Prostate gland (tissue), 2 donors: ENCODE data around the gene DNAI2.

ENCODE experiments used
- POLR2A ChIP-seq: fragments of 450-650 bp; IDR thresholded peaks from one replicate; pipeline ENCODE4 v1.6.1; 2016; ENCODE audit warnings: antibody characterized with exemption, mild to moderate bottlenecking
- POLR2AphosphoS5 ChIP-seq: sonication (generic); formaldehyde crosslinking; IDR thresholded peaks from one replicate; pipeline ENCODE4 v1.6.1; 2017; ENCODE audit warnings: antibody characterized with exemption
- TF ChIP-seq, protein P1 (sequence below), 4 experiments: fragments of 200-600 bp in 2 of 4; fragments of 450-650 bp in 2 of 4; sonication (generic) in 2 of 4; IDR thresholded peaks; 1 replicate in 3 of 4; 2 replicates in 1 of 4; pipeline ENCODE4 v1.5.1; 2016 to 2019; ENCODE audit warnings: antibody characterized with exemption in 4 of 4, mild to moderate bottlenecking in 2 of 4, moderate library complexity in 2 of 4

DNA sequence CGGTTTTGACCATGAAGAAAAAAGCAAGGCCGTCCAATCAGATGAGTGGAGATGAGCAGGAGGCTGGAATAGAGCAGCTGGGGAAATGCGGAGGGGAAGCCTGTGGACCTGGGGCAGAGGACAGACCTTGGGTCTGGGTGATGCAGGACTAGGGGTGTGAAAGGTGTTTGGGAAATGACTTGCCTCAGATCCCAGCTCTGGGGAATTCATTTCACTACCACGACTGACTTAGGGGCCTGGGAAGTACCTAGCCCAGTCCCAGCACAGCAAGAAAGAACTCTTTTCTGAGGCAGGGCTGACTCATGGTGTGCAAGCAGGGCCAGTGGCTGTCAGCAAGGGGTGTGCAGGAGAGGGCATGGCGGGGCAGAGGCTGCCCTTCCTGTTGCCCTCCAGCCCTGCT, 14.8 kb downstream of the DNAI2 start:
- TF ChIP-seq, protein P1, sequence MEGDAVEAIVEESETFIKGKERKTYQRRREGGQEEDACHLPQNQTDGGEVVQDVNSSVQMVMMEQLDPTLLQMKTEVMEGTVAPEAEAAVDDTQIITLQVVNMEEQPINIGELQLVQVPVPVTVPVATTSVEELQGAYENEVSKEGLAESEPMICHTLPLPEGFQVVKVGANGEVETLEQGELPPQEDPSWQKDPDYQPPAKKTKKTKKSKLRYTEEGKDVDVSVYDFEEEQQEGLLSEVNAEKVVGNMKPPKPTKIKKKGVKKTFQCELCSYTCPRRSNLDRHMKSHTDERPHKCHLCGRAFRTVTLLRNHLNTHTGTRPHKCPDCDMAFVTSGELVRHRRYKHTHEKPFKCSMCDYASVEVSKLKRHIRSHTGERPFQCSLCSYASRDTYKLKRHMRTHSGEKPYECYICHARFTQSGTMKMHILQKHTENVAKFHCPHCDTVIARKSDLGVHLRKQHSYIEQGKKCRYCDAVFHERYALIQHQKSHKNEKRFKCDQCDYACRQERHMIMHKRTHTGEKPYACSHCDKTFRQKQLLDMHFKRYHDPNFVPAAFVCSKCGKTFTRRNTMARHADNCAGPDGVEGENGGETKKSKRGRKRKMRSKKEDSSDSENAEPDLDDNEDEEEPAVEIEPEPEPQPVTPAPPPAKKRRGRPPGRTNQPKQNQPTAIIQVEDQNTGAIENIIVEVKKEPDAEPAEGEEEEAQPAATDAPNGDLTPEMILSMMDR (IDR thresholded peaks at IDR 0.05): no peak
- TF ChIP-seq POLR2A (no peak), POLR2AphosphoS5 (no peak)
